ENCODE measurements around the gene HDAC4. TPM values are rescaled to one million over a fixed set of nuclear protein-coding genes. Genes with fewer than 3 reads are reported as not detected.

The HDAC4 gene
- total RNA-seq, 1 donor from 2014 or later: 11.8 TPM

GRCh38 chr2:239227661-239228371 is 173.0 kb downstream of the HDAC4 start:
- Histone ChIP-seq H3K9ac (ENCODE audit: low read length) (no peak overlapping the region), H3K4me2 (ENCODE audit: low read length) (no peak overlapping the region), H3K4me1 (ENCODE audit: insufficient read depth, low read length) (peaks cover 41% of the 10 kb centered on the region), H3K9me3 (ENCODE audit: insufficient read depth, low read depth, low read length) (no peaks in the 10 kb centered on the region), H3K4me3 (ENCODE audit: insufficient read depth, low read depth, low read length) (no peak overlapping the region), H4K20me1 (ENCODE audit: insufficient read depth, low read length) (peaks cover 13% of the 10 kb centered on the region), H3K79me2 (ENCODE audit: insufficient read depth, low read length) (peaks cover 5% of the 10 kb centered on the region), H2AFZ (ENCODE audit: low read depth, low read length) (no peak overlapping the region), H3K27ac (ENCODE audit: low read depth, low read length) (no peak overlapping the region), H3K36me3 (ENCODE audit: insufficient read depth, low read length) (no peaks in the 10 kb centered on the region), H3K27me3 (ENCODE audit: insufficient read depth, low read length) (no peaks in the 10 kb centered on the region)
- Mint-ChIP-seq H3K4me1 (ENCODE audit: low read depth, unreplicated experiment) (peaks cover 28% of the 10 kb centered on the region), H3K36me3 (ENCODE audit: low read depth, unreplicated experiment) (no peaks in the 10 kb centered on the region), H3K9me3 (ENCODE audit: unreplicated experiment) (no peaks in the 10 kb centered on the region), H3K4me3 (ENCODE audit: unreplicated experiment) (no peak overlapping the region), H3K27me3 (ENCODE audit: low read depth, unreplicated experiment) (no peaks in the 10 kb centered on the region), H3K27ac (ENCODE audit: unreplicated experiment) (no peak overlapping the region)
- no peak for TF ChIP-seq EZH2 (IDR thresholded peaks at IDR 0.05; ENCODE audit: insufficient read depth, low read length)
- TF ChIP-seq, protein P1, sequence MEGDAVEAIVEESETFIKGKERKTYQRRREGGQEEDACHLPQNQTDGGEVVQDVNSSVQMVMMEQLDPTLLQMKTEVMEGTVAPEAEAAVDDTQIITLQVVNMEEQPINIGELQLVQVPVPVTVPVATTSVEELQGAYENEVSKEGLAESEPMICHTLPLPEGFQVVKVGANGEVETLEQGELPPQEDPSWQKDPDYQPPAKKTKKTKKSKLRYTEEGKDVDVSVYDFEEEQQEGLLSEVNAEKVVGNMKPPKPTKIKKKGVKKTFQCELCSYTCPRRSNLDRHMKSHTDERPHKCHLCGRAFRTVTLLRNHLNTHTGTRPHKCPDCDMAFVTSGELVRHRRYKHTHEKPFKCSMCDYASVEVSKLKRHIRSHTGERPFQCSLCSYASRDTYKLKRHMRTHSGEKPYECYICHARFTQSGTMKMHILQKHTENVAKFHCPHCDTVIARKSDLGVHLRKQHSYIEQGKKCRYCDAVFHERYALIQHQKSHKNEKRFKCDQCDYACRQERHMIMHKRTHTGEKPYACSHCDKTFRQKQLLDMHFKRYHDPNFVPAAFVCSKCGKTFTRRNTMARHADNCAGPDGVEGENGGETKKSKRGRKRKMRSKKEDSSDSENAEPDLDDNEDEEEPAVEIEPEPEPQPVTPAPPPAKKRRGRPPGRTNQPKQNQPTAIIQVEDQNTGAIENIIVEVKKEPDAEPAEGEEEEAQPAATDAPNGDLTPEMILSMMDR (IDR thresholded peaks at IDR 0.05; ENCODE audit: insufficient read depth, low read depth, low read length): no peak
- FAIRE-seq (no peak), DNase-seq (ENCODE audit: low read depth) (peak; percentile 33)

DNA sequence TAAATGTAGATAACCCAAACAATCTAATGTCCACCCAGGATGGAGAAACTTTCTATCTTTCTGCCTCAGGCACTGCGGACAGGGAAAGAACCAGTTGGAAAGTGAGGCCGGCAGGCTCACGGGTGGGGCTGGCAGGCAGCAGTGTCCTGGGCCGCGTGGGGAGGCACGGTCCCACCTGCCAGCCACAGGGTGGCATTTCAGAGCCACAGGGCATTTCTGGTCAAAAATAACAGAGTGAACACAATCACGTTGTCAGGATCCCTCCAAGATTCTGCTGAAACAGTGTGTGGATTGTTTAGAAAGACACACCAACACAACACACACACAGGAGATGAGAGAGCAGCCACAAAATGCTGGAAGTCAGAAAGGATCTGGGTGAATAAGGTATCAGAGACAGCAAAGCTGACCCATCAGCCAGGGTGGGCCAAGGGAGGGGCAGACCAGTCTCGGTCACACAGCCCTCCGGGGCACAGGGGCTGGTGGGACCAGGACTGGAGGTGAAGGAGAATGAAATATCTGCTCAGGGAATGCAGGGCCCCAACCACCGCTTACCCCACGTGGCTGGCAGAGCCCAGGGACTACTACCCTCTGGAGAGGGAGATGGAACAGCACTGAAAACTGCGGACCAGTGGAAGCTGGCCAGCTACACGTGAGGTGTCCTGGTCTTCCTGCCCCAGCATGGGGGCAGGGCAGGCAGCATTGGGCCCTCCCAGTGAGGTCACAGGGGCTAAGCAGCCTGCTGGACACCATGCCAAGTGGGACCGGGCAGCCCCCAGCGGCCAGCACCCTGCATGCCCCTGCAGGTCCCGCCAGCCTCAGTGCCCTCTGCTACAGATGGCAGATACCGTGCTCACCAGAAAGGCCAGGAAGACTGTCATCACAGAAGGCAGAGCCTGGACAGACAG is 173.9 kb downstream of the HDAC4 start:
- H3K9ac ChIP-seq (ENCODE audit: low read length): no peak overlapping the region
- H2AFZ ChIP-seq (ENCODE audit: low read depth, low read length): no peak overlapping the region

More for the DNA sequence above, 173.9 kb downstream of the HDAC4 start:
- Histone ChIP-seq H3K79me2 (ENCODE audit: insufficient read depth, low read length) (peaks cover 5% of the 10 kb centered on the region), H3K27ac (ENCODE audit: low read depth, low read length) (no peak overlapping the region), H3K27me3 (ENCODE audit: insufficient read depth, low read length) (no peaks in the 10 kb centered on the region), H3K4me1 (ENCODE audit: insufficient read depth, low read length) (peaks cover 44% of the 10 kb centered on the region), H3K36me3 (ENCODE audit: insufficient read depth, low read length) (no peaks in the 10 kb centered on the region), H3K4me2 (ENCODE audit: low read length) (peak overlapping the region; percentile 50), H4K20me1 (ENCODE audit: insufficient read depth, low read length) (peaks cover 13% of the 10 kb centered on the region), H3K4me3 (ENCODE audit: insufficient read depth, low read depth, low read length) (no peak overlapping the region), H3K9me3 (ENCODE audit: insufficient read depth, low read depth, low read length) (no peaks in the 10 kb centered on the region)
- TF ChIP-seq EZH2 (IDR thresholded peaks at IDR 0.05; ENCODE audit: insufficient read depth, low read length): no peak
- TF ChIP-seq, protein P1 (IDR thresholded peaks at IDR 0.05; ENCODE audit: insufficient read depth, low read depth, low read length): no peak
- H3K27me3 Mint-ChIP-seq (ENCODE audit: low read depth, unreplicated experiment): no peaks in the 10 kb centered on the region
- FAIRE-seq (no peak), DNase-seq (ENCODE audit: low read depth) (no peak)
- H3K4me3 Mint-ChIP-seq (ENCODE audit: unreplicated experiment): no peak overlapping the region
- peak overlapping the region; percentile 96 for H3K27ac Mint-ChIP-seq (ENCODE audit: unreplicated experiment)
- H3K4me1 Mint-ChIP-seq (ENCODE audit: low read depth, unreplicated experiment): peaks cover 36% of the 10 kb centered on the region
- no peaks in the 10 kb centered on the region for H3K36me3 Mint-ChIP-seq (ENCODE audit: low read depth, unreplicated experiment)
- H3K9me3 Mint-ChIP-seq (ENCODE audit: unreplicated experiment): no peaks in the 10 kb centered on the region
